Right kidney (tissue), 1 donor: ENCODE results near the gene RNPS1.

Experiments
- DNase-seq: peaks from one replicate; pipeline ENCODE4 v3.0.0-alpha.2; 2016

Gene RNPS1

GRCh38 chr16:2236337-2237101 is 31.4 kb downstream of the RNPS1 start, which contains the start of gene DNASE1L2:
Gene DNASE1L2 (plus strand): TSS chr16:2236444. CDS start chr16:2236817, 373 bp downstream.
- DNase-seq, result peak; percentile 64

DNA sequence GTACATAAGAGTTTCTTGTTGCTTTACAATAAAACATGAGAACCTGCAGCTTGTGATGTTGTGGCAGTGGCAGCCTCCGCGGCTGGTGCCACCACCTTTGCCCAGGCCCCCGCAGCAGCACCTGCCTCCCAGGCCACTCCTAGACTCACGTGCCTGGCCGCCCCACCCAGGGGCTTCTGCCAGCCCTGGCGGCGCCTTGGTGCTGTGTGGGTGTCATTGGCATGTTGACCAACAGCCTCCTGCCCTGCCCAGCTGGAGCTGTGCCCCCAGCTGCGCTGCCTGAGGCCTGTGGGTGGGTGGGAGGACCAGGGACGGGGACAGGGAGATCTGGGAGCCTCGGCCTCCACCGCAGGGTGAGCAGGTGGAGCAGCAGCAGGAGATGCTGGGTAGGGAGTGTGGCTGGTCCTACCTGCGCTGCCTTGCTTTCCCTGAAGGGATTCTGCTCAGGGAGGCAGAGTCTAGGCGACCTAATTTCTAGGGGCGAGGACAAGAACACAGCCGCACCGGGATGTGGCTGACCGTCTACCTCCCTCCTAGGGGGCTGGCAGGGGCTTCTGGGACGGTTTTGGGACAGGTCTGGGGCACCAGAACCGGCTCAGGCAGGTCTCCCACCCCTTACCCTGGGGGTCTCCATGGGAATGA is 32.1 kb downstream of the RNPS1 start:
- DNase-seq, result no peak

GRCh38 chr16:2235234-2235651 is 32.7 kb downstream of the RNPS1 start:
- no peak for DNase-seq

- no peak for DNase-seq
Observed at GRCh38 chr16:2234813-2235170, 33.1 kb downstream of the RNPS1 start.

DNA sequence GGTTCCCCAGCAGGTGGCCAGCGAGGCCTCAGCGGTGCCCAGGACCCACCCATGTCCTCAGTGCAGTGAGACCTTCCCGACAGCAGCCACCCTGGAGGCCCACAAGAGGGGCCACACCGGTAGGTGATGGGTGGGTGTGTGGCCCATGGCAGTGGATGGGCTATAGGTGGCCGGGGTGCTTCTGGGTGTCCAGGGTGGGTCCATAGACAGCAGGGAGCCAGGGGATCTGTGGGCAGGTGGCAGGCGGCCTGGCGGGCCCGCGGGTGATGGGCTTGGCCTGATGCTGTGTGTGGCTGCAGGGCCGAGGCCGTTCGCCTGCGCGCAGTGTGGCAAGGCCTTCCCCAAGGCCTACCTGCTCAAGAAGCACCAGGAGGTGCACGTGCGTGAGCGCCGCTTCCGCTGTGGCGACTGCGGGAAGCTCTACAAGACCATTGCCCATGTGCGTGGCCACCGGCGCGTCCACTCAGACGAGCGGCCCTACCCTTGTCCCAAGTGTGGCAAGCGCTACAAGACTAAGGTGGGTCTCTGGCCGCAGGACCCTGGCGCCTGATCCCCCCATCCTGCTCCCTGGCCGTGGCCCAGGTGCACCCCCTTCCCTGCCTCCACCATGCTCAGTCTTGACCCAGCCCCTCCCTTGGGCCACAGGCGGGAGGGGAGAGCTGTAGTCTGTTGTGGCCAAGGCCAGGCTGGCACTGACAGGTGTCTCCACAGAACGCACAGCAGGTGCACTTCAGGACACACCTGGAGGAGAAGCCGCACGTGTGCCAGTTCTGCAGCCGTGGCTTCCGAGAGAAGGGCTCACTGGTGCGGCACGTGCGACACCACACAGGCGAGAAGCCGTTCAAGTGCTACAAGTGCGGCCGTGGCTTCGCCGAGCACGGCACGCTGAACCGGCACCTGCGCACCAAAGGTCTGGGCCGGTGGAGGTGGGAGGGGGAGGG is 33.8 kb downstream of the RNPS1 start:
- no peak for DNase-seq

DNA sequence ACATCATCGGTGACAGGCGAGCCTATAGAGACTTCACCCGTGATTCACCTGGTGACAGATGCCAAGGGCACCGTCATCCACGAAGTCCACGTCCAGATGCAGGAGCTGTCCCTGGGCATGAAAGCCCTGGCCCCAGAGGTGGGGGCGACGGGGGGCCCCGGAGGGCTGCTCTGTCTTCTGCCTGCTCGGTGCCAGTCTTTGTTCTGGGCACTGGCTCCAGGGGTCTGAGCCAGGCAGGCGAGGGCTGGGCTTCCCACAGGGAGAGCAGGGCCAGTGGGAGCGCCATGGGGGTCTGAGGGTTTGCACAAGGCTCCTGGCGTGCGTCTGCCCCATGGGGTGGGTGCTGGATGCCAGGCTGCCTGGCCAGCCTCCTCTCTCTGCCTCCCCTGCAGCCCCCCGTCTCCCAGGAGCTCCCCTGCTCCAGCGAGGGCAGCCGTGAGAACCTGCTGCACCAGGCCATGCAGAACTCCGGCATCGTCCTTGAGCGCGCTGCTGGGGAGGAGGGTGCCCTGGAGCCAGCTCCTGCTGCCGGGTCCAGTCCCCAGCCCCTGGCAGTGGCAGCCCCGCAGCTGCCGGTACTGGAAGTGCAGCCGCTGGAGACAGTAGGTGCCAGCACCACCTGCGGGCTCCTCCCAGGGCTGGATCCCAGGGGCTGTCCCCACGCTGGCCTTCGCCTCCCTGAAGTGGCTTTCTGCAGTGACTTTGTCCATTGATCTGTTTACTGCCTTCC is 34.7 kb downstream of the RNPS1 start:
- no peak for DNase-seq

DNA sequence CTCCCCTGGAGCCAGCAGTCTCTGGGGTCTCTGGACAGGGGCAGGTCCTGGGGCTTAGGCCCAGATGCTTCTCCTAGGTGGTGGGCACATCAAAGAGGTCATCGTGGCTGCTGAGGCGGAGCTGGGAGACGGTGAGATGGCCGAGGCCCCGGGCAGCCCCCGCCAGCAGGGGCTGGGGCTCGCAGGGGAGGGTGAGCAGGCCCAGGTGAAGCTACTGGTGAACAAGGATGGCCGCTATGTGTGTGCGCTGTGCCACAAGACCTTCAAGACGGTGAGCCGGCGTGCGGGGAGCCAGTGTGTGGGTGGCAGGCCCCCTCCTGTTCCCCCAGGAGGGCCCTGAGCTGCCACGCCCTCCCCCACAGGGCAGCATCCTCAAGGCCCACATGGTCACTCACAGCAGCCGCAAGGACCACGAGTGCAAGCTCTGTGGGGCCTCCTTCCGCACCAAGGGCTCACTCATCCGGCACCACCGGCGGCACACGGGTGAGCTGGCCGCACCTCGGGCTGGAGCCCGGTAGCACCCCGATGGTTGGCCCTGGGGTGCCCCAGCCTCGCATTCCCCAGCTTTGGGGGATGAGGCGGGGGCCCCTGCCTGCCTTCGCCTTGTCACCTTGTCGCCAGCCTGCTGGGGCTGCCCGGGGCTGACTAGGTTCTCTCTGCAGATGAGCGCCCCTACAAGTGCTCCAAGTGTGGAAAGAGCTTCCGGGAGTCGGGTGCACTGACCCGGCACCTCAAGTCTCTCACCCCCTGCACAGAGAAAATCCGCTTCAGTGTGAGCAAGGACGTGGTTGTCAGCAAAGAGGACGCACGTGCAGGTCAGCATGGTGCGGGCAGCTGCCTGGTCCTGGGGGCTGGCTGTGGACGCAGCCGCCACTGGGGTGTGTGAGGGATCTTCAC is 35.6 kb downstream of the RNPS1 start:
- DNase-seq, result no peak

DNA sequence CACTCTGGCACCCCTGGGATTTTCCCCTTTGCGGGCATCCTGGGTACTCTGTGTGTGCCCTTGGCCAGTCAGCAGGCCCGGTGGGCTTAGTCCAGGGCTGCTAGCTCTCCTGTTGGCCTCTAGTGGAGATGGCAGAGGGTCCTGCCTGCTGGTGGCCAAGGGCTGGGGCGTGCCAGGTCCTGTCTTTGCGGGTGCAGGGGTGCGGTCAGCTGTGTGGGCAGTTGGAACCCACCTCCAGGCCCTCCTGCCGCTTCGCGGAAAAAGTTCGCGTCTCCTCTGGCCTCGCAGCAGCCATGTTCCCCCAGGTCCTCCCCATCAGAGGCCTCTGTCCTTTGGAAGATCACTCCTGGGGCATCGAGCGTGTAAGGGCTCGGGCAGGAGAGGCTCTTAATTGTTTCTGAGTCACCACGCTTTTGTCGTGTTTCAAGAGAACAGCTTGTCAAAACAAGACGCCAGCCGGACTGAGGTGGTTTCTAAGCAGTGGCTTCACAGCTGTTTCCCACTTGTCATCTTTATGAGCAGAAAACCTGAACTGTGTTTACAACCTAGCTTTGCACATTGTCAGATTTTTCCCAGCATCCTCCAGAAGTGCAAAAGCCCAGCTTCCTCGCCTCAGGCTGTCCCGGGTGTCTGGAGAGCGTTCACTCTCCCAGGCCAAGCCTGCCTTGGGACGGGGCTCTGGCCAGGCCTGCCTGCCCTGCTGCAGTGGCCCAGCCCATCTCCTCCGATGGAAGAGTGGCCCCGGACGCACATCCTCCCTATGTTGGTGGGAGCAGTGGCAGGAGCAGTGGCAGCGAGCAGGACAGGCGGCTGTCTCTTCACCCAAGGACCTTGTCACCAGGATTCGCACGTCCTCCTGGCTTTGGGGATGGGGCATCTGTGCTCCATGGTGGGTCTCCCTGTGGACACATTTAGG is 36.7 kb downstream of the RNPS1 start:
- no peak for DNase-seq

DNA sequence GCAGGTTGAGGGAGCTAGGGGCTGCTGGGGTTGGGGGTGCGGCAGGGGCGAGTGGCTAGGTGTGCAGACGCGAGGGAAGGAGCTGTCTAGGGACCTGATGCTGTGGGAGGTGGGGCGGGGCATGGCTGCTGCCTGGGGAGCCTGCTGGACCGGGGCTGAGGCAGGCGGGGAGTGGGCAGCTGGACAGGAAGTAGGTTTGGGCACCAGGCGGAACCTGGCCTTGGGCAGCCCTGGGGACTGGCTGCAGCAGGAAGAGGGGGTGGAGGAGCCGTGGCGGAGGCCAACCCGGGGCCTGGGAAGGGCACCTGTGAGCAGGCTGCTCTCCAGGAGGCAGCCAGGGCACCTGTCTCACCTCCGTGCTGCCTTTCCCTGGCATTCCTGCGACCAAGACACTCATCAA is 37.5 kb downstream of the RNPS1 start:
- no peak for DNase-seq

DNA sequence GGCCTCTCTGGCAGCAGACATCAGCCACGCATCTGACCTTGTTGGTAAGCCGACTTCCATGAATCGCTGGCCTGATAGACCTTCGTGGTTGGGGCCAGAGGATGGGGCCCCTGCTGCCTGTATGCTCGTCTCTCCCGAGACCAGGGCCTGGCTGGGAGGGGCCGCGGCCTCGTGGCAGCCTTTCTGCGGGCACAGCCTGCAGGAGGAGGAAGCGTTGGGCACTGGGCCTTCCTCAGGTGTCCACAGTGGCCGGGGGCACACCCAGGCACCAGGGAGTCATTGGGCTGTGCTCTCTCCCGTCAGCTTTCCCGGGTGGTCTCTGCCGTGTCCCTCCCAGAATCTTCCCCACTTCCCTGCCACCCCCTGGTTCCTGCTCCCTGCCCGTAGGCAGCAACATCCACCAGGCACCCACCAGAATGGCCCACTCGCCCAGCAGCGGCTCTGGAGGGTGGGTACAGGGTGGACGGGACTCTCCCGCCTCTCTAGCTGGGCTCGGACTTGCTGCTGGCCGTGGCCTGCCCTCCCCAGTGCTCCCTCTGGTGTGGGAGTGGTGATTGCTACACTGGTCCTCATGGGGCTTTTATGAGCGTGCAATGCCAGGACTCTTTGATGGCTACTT is 38.2 kb downstream of the RNPS1 start:
- DNase-seq, result no peak

GRCh38 chr16:2229091-2229490 is 38.8 kb downstream of the RNPS1 start:
- no peak for DNase-seq

DNA sequence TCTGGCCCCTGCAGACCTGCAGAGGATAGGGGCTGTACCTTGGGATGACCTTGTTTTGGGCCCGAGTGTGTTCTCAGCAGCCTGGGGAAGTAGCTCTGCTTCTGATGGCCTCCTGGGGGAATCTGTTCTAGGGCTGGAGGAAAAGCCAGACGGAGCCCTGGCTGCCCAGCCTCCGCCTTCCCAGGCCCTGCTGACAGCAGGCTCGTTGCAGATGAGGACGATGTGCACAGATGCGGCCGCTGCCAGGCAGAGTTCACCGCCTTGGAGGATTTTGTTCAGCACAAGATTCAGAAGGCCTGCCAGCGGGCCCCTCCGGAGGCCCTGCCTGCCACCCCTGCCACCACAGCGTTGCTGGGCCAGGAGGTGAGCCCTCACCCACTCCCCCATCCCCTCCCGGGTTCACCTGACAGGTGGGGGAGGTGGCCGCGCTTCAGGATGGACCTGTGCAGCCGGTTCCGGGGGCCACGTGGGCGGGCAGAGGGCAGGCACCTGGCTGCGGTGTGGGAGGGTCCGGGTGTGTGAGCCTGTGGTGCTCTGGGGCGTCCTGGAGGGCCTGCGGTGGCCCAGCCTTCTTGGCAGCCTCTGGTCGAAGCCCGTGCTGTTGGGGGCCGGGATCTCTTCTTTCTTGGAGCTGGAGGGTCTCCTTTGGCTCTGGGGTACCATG is 39.6 kb downstream of the RNPS1 start:
- DNase-seq, result no peak

GRCh38 chr16:2226918-2227317 is 41.0 kb downstream of the RNPS1 start:
- no peak for DNase-seq

- DNase-seq, result no peak
Observed at GRCh38 chr16:2226245-2226793, 41.6 kb downstream of the RNPS1 start.

GRCh38 chr16:2223942-2224486 is 43.9 kb downstream of the RNPS1 start:
- no peak for DNase-seq

DNA sequence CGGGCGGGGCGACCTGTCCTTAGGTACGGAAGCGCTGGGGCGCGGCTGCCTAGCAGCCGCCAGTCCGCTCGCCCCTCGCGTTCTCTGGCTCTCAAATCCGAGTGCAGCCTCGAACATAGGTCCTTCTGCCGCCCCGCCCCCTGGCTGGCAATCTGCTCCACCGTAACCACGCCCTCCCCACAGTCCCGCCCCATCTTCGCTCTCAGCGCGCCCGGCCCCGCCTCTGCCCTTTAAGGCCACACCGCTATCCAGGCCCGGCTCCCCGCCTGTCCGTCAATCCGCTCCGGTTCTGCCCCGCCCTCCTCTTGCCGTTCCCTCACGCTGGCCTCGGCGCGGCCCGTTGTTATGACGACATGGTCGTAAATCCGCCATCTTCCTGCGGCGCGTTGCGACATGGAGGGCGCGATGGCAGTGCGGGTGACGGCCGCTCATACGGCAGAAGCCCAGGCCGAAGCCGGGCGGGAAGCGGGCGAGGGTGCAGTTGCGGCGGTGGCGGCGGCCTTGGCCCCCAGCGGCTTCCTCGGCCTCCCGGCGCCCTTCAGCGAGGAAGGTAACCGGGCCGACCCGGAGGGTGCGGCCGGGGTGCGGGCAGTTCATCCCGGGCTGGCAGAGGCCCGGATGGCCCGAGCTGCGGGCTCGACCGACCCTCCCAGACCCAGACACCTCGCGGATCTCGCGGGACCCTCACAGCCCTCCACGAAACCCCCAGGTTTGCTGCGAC is 44.5 kb downstream of the RNPS1 start, which contains the start of gene E4F1:
Gene E4F1, plus strand, starts transcription at position 371 of the 721 bp plus-strand sequence. Its CDS starts 23 bp downstream, at position 394.
- DNase-seq, result peak; percentile 92

- no peak for DNase-seq
Observed at GRCh38 chr16:2216330-2216729, 51.6 kb downstream of the RNPS1 start.

DNA sequence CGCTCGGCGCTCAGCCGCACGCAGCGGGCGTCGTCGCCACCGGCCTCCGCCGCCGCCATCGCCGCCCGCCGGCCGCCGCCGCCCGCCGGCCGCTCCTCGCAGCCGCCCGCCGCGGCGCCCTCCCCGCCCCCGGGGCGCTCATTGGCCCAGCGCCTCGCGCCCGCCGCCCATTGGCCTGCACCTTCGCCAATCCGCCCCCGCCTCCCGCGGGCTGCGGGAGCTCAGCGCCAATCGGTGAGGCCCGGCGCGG is 53.3 kb downstream of the RNPS1 start, which contains the start of gene PGP:
Gene PGP, minus strand, starts transcription at position 122 of the 250 bp plus-strand sequence. Its CDS starts 63 bp downstream, at position 59.
- no peak for DNase-seq
